GM12892 (cell line): ENCODE data around the gene NSG2.

Experiments used
- POLR2A ChIP-seq: IDR thresholded peaks from 2 replicates; pipeline ENCODE4 v1.6.1; 2011; ENCODE audit warnings: low read depth, low read length, control low read depth
- POLR2AphosphoS5 ChIP-seq: IDR thresholded peaks from 2 replicates; pipeline ENCODE4 v1.6.1; 2011; ENCODE audit warnings: low read depth, low read length, control low read depth

GRCh38 chr5:174064171-174064570, 18.7 kb downstream of the NSG2 start:
- TF ChIP-seq POLR2AphosphoS5 (no peak), POLR2A (no peak)
